ENCODE measurements around the gene CD244. TPM values are rescaled to one million over a fixed set of nuclear protein-coding genes. Genes with fewer than 3 reads are reported as not detected.

Gene CD244
- polyA plus RNA-seq, 3 donors: 62.2 to 116 (median 106) TPM

- no peak overlapping the region for H3K4me3 Mint-ChIP-seq
- H3K36me3 Mint-ChIP-seq: peaks cover 0 to 3% of the 10 kb centered on the region in 2 donors
- H3K9me3 ChIP-seq (replicated peaks in 1 of 2; ENCODE audit: control insufficient read depth in 1 of 2, insufficient read depth in 1 of 2, low read length in 2 of 2): no peaks in the 10 kb centered on the region
- no CpG with 5 or more reads among the region's 8 CpGs for WGBS (ENCODE audit: insufficient coverage)
- H3K36me3 ChIP-seq (replicated peaks in 1 of 2; ENCODE audit: control insufficient read depth in 1 of 2, insufficient read depth in 2 of 2, low read length in 2 of 2): no peaks in the 10 kb centered on the region
- no peak overlapping the region for H3K9ac ChIP-seq (ENCODE audit: insufficient read depth, low read length, poor library complexity, severe bottlenecking)
- H4K20me1 ChIP-seq (ENCODE audit: insufficient read depth, low read length): no peaks in the 10 kb centered on the region
- H3K4me3 ChIP-seq (replicated peaks in 1 of 3; ENCODE audit: low read depth in 2 of 3, low read length in 3 of 3): no peak overlapping the region
- intact Hi-C loops (cut with micrococcal nuclease): no loop called here
- H3K9me3 Mint-ChIP-seq: peaks cover 0 to 3% (median 0%) of the 10 kb centered on the region in 7 donors
- H3K4me2 ChIP-seq (replicated peaks; ENCODE audit: extremely low read depth, low read length, poor library complexity, severe bottlenecking): no peak overlapping the region
- H3K4me1 Mint-ChIP-seq: no peaks in the 10 kb centered on the region
- no peak overlapping the region for H3K27ac ChIP-seq (ENCODE audit: low read depth in 1 of 2, low read length in 2 of 2)
- no peak overlapping the region for H2AFZ ChIP-seq (ENCODE audit: insufficient read depth, low read depth, low read length, poor library complexity, severe bottlenecking)
- no peaks in the 10 kb centered on the region for H3K27me3 ChIP-seq (ENCODE audit: control insufficient read depth in 2 of 2, insufficient read depth in 2 of 2, low read length in 2 of 2)
- no peak overlapping the region for H3K27ac Mint-ChIP-seq
- no peak for DNase-seq
- peak; percentile 44 for TF ChIP-seq CTCF (IDR thresholded peaks at IDR 0.05)
- peaks cover 3 to 8% (median 5%) of the 10 kb centered on the region in 3 donors for H3K27me3 Mint-ChIP-seq (ENCODE audit: low read depth in 3 of 3)
- H3K4me1 ChIP-seq (ENCODE audit: control insufficient read depth in 1 of 2, insufficient read depth in 2 of 2, low read length in 2 of 2): no peaks in the 10 kb centered on the region
- no peaks in the 10 kb centered on the region for H3K79me2 ChIP-seq (ENCODE audit: insufficient read depth, low read length)
Observed at GRCh38 chr1:160821627-160822026, 41.1 kb downstream of the CD244 start.

DNA sequence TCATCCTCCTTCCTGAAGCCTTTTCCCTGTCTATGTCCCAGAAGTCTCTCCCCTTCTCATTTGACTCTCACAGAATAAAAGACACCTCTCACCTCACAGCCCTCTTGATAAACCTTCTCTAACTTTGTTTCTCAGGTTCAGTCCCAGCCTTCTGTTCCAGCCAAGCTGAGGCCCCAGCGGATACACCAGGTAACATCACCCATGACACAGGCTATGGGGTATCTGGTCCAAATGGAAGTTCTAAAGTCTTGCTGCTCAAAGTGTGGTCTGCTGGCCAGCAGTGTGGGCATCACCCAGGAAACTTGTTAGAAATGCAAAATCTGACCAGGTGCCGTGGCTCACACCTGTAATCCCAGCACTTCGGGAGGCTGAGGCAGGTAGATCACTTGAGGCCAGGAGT is 43.5 kb downstream of the CD244 start:
- Mint-ChIP-seq H3K9me3 (peaks cover 0 to 3% (median 0%) of the 10 kb centered on the region in 7 donors), H3K4me1 (no peaks in the 10 kb centered on the region), H3K27me3 (ENCODE audit: low read depth in 3 of 3) (peaks cover 5 to 8% (median 7%) of the 10 kb centered on the region in 3 donors), H3K27ac (peak overlapping the region in 1 of 7 donors; percentile 57), H3K36me3 (no peaks in the 10 kb centered on the region), H3K4me3 (no peak overlapping the region)
- Histone ChIP-seq H2AFZ (ENCODE audit: insufficient read depth, low read depth, low read length, poor library complexity, severe bottlenecking) (no peak overlapping the region), H3K9me3 (replicated peaks in 1 of 2; ENCODE audit: control insufficient read depth in 1 of 2, insufficient read depth in 1 of 2, low read length in 2 of 2) (no peaks in the 10 kb centered on the region), H3K36me3 (replicated peaks in 1 of 2; ENCODE audit: control insufficient read depth in 1 of 2, insufficient read depth in 2 of 2, low read length in 2 of 2) (no peaks in the 10 kb centered on the region), H3K9ac (ENCODE audit: insufficient read depth, low read length, poor library complexity, severe bottlenecking) (no peak overlapping the region), H3K4me2 (replicated peaks; ENCODE audit: extremely low read depth, low read length, poor library complexity, severe bottlenecking) (no peak overlapping the region), H3K27me3 (ENCODE audit: control insufficient read depth in 2 of 2, insufficient read depth in 2 of 2, low read length in 2 of 2) (no peaks in the 10 kb centered on the region), H3K4me1 (ENCODE audit: control insufficient read depth in 1 of 2, insufficient read depth in 2 of 2, low read length in 2 of 2) (no peaks in the 10 kb centered on the region), H3K79me2 (ENCODE audit: insufficient read depth, low read length) (no peaks in the 10 kb centered on the region), H3K27ac (ENCODE audit: low read depth in 1 of 2, low read length in 2 of 2) (no peak overlapping the region), H4K20me1 (ENCODE audit: insufficient read depth, low read length) (no peaks in the 10 kb centered on the region), H3K4me3 (replicated peaks in 1 of 3; ENCODE audit: low read depth in 2 of 3, low read length in 3 of 3) (no peak overlapping the region)
- WGBS (ENCODE audit: insufficient coverage): 72% methylated on average over 2 of the region's 3 CpGs
- intact Hi-C loops (cut with micrococcal nuclease): no loop called here
- DNase-seq: no peak
- no peak for TF ChIP-seq CTCF (IDR thresholded peaks at IDR 0.05)
